A673 (cell line): Measurements from ENCODE around the gene PSMG1. TPM values are rescaled to one million over a fixed set of nuclear protein-coding genes. Genes with fewer than 3 reads are reported as not detected.
"Not testable (repeated sequence)": the region's sequence is repeated elsewhere in the genome, so short reads cannot be mapped to it uniquely, and the experiment has no call there.

Experiments
- BruUV-seq: library from RNA; stranded (reverse); fragments of 400-500 nt; replicated peaks from 2 replicates; lab custom pipeline; 2021; lab: Mats Ljungman, UMichigan
- CTCF ChIA-PET: fragments of 300-600 bp; sonication (Branson Sonifier 250); formaldehyde crosslinking; loops from one replicate; lab custom pipeline; 2022; ENCODE audit warnings: antibody characterized with exemption; lab: Charles Lee
- POLR2A ChIA-PET: fragments of 300-600 bp; sonication (Branson Sonifier 250); formaldehyde crosslinking; loops from one replicate; lab custom pipeline; 2022; ENCODE audit warnings: antibody characterized with exemption; ENCODE audit not compliant: low non-redundant PET; lab: Charles Lee
- DNase-seq: peaks from one replicate; pipeline ENCODE4 v3.0.0-alpha.2; 2015; ENCODE audit warnings: low spot score
- H3K27ac ChIP-seq: fragments of 200-600 bp; sonication (generic); 2 replicates; pipeline ENCODE4 v1.5.1; 2016; ENCODE audit warnings: mixed run types, low read depth, mild to moderate bottlenecking, mixed read lengths, antibody characterized with exemption, low read length; ENCODE audit not compliant: poor library complexity, severe bottlenecking
- H3K27me3 ChIP-seq: fragments of 200-600 bp; sonication (generic); replicated peaks from 2 replicates; pipeline ENCODE4 v1.6.1; 2017; ENCODE audit warnings: mixed run types, low read depth, mild to moderate bottlenecking, mixed read lengths, antibody characterized with exemption, low read length; ENCODE audit not compliant: insufficient read depth, poor library complexity
- H3K36me3 ChIP-seq: fragments of 200-600 bp; sonication (generic); 2 replicates; pipeline ENCODE4 v1.6.1; 2016; ENCODE audit warnings: mixed run types, mild to moderate bottlenecking, mixed read lengths, antibody characterized with exemption, low read length; ENCODE audit not compliant: insufficient read depth, poor library complexity, severe bottlenecking
- H3K4me1 ChIP-seq: fragments of 200-600 bp; sonication (generic); 2 replicates; pipeline ENCODE4 v1.6.1; 2017; ENCODE audit warnings: mixed run types, mild to moderate bottlenecking, mixed read lengths, antibody characterized with exemption, low read length; ENCODE audit not compliant: insufficient read depth, poor library complexity, severe bottlenecking
- H3K4me3 ChIP-seq: fragments of 200-600 bp; sonication (generic); 2 replicates; pipeline ENCODE4 v1.5.1; 2016; ENCODE audit warnings: low read depth, mixed run types, mild to moderate bottlenecking, mixed read lengths, low read length; ENCODE audit not compliant: poor library complexity, severe bottlenecking
- H3K9me3 ChIP-seq: fragments of 200-600 bp; sonication (generic); 2 replicates; pipeline ENCODE4 v1.6.1; 2016; ENCODE audit warnings: mixed run types, low read depth, mild to moderate bottlenecking, mixed read lengths, antibody characterized with exemption, low read length; ENCODE audit not compliant: poor library complexity, severe bottlenecking
- EZH2 ChIP-seq: fragments of 200-600 bp; sonication (generic); IDR thresholded peaks from 2 replicates; pipeline ENCODE4 v1.6.1; 2017; ENCODE audit warnings: borderline replicate concordance, low read depth, mild to moderate bottlenecking, mixed read lengths, antibody characterized with exemption, low read length; ENCODE audit not compliant: poor library complexity, severe bottlenecking
- intact Hi-C: fragments of 100-400 bp; cut with micrococcal nuclease; formaldehyde crosslinking; loops from one replicate; pipeline ENCODE4 v1.10.0; 2022; ENCODE audit not compliant: unreplicated experiment
- total RNA-seq: library from RNA; stranded (reverse); gene quantifications from 2 replicates; pipeline ENCODE4 v1.2.3, GENCODE V29; 2021
- TF ChIP-seq, protein P1 (sequence below): fragments of 300-800, 200-600 bp; sonication (generic); conservative IDR thresholded peaks from 2 replicates; pipeline ENCODE4 v1.5.1; 2017; ENCODE audit warnings: low read depth, mild to moderate bottlenecking, antibody characterized with exemption, low read length, moderate library complexity, mixed read lengths

PSMG1 gene
- total RNA-seq, 1 experiment from 2014 or later: 101 TPM

DNA sequence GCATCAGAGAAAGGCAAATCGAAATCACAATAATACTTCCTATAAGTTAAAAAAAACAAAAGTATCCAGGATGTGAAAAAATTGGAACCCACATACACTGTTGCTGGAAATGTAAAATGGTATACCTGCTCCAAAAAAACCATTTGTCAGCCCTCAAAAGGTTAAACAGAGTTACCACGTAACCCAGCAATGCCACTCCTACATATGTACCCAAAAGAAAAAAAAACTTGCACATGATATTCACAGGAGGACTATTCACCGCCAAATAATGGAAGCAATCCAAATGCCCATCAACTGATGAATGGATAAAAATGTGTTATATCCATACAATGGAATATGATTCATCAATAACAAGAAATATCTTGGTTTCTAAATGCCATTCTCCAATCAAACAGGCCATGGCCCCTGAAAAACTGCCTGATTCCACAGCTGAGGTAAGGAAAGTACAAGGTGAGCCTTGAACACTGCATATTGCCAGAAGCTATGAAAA is 38.8 kb upstream of the PSMG1 start:
- DNase-seq: no peak
- Histone ChIP-seq H3K4me3 (no peak overlapping the region), H3K27ac (no peak overlapping the region), H3K4me1 (no peaks in the 10 kb centered on the region), H3K36me3 (no peaks in the 10 kb centered on the region), H3K9me3 (no peaks in the 10 kb centered on the region), H3K27me3 (no peaks in the 10 kb centered on the region)
- intact Hi-C loops: no loop called here
- POLR2A ChIA-PET: no interaction called here
- TF ChIP-seq EZH2: no peak
- TF ChIP-seq, protein P1, sequence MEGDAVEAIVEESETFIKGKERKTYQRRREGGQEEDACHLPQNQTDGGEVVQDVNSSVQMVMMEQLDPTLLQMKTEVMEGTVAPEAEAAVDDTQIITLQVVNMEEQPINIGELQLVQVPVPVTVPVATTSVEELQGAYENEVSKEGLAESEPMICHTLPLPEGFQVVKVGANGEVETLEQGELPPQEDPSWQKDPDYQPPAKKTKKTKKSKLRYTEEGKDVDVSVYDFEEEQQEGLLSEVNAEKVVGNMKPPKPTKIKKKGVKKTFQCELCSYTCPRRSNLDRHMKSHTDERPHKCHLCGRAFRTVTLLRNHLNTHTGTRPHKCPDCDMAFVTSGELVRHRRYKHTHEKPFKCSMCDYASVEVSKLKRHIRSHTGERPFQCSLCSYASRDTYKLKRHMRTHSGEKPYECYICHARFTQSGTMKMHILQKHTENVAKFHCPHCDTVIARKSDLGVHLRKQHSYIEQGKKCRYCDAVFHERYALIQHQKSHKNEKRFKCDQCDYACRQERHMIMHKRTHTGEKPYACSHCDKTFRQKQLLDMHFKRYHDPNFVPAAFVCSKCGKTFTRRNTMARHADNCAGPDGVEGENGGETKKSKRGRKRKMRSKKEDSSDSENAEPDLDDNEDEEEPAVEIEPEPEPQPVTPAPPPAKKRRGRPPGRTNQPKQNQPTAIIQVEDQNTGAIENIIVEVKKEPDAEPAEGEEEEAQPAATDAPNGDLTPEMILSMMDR: no peak
- CTCF ChIA-PET: no interaction called here
- no TSS peak for BruUV-seq

DNA sequence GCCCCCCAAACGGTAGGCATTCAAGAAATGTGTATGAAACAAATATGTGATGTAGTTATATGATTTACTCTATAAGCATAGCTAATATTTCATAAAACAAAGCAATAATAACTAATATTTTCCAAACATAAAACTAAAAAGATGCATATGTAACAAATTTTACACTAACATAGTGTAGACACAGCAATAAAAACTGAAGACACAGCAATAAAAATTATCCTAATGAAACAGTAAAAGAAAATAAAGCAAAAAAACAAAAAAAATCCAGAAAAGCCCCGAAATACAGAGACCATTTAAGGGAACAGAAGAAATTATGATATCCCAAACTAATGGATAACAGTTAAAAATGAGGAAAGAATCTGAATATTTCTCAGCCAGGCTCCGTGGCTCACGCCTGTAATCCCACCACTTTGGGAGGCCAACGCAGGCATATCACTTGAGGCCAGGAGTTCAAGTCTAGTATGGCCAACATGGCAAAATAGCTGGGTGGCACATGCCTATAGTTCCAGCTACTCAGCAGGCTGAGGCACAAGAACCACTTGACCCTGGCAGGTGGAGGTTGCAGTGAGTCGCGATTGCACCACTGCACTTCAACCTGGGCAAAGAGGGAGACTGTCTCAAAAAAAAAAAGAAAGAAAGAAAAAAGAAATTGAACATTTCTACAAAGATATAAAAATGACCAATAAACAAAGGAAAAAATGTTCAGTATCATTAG is 38.2 kb upstream of the PSMG1 start:
- no peaks in the 10 kb centered on the region for H3K36me3 ChIP-seq
- H3K4me1 ChIP-seq: no peaks in the 10 kb centered on the region
- POLR2A ChIA-PET: no interaction called here
- no peak overlapping the region for H3K4me3 ChIP-seq
- H3K27ac ChIP-seq: no peak overlapping the region
- intact Hi-C loops: no loop called here
- TF ChIP-seq, protein P1: no peak
- TF ChIP-seq EZH2: no peak
- H3K27me3 ChIP-seq: no peaks in the 10 kb centered on the region
- CTCF ChIA-PET: no interaction called here
- no peak for DNase-seq
- no TSS peak for BruUV-seq
- no peaks in the 10 kb centered on the region for H3K9me3 ChIP-seq

DNA sequence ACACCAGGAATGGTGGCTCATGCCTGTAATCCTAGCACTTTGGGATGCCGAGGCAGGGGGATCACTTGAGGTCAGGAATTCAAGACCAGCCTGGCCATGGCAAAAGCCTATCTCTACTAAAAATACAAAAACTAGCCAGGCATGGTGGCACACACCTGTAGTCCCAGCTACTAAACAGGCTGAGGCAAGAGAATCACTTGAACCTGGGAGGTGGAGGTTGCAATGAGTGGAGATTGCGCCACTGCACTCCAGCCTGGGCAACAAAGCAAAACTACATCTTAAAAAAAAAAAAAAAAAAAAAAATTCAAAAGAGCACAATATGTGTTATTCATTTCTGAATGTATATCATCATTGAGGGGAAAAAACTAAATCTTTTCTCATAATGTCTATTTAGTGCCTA is 37.6 kb upstream of the PSMG1 start:
- H3K36me3 ChIP-seq, CTCF ChIA-PET, H3K4me1 ChIP-seq, H3K27me3 ChIP-seq, DNase-seq, H3K27ac ChIP-seq, H3K4me3 ChIP-seq, H3K9me3 ChIP-seq, BruUV-seq, POLR2A ChIA-PET, intact Hi-C loops: not testable (repeated sequence)

DNA sequence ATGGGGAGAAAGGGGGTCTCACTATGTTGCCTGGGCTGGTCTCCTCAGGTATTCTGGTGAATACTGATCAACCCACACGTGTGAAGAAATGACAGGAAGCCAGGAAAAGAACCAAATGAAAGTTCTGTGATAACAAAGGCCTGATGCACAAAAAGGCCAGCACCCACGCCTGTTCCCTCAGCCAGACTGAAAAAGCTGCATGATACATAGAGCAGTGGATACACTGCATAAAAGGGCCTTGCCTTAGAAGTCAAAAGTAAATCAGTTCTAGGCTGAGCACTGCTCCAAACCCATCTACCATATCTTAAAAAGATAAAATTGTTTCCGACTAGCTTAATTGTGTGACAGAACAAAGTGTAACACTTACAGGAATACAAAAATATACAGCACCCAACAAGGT is 36.9 kb upstream of the PSMG1 start:
- CTCF ChIA-PET: no interaction called here
- no peaks in the 10 kb centered on the region for H3K27me3 ChIP-seq
- POLR2A ChIA-PET: no interaction called here
- BruUV-seq: no TSS peak
- TF ChIP-seq, protein P1: no peak
- TF ChIP-seq EZH2: no peak
- H3K4me3 ChIP-seq: no peak overlapping the region
- H3K36me3 ChIP-seq: peaks cover 3% of the 10 kb centered on the region
- no peaks in the 10 kb centered on the region for H3K4me1 ChIP-seq
- H3K27ac ChIP-seq: no peak overlapping the region
- no peaks in the 10 kb centered on the region for H3K9me3 ChIP-seq
- no peak for DNase-seq
- intact Hi-C loops: no loop called here
